ENCODE measurements around the gene L3MBTL4. TPM values are rescaled to one million over a fixed set of nuclear protein-coding genes. Genes with fewer than 3 reads are reported as not detected.
A peak's percentile ranks its signal among the peaks of the same experiment; 100 is the strongest.

L3MBTL4 gene
- total and polyA plus RNA-seq, 10 of the 15 experiments (the other 5 are each of a cell fraction or from before 2014, with no cell fraction given): 1.3 to 8.7 (median 3.8) TPM

DNA sequence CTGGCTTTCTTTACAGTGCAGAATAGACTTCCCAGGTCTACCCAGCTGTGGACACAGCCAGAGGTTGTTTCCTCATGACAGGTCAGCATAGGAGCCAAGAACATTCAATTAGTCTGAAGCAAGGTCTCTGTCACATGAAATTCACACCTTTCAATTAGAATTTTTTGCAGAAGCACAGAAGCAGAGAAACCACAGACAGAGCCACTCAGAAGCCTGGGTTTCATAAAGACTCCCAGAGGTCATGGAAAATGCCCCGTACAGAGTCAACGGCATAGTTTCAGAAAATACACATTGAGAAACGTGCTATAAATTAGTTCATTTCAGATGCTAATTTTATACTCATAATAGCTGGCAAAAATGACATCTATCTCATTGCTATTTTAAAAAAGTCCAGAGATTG, 432.4 kb downstream of the L3MBTL4 start (continued):
- TF ChIP-seq, protein P1, sequence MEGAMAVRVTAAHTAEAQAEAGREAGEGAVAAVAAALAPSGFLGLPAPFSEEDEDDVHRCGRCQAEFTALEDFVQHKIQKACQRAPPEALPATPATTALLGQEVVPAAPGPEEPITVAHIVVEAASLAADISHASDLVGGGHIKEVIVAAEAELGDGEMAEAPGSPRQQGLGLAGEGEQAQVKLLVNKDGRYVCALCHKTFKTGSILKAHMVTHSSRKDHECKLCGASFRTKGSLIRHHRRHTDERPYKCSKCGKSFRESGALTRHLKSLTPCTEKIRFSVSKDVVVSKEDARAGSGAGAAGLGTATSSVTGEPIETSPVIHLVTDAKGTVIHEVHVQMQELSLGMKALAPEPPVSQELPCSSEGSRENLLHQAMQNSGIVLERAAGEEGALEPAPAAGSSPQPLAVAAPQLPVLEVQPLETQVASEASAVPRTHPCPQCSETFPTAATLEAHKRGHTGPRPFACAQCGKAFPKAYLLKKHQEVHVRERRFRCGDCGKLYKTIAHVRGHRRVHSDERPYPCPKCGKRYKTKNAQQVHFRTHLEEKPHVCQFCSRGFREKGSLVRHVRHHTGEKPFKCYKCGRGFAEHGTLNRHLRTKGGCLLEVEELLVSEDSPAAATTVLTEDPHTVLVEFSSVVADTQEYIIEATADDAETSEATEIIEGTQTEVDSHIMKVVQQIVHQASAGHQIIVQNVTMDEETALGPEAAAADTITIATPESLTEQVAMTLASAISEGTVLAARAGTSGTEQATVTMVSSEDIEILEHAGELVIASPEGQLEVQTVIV (IDR thresholded peaks at IDR 0.05; ENCODE audit: borderline replicate concordance, partially characterized antibody): no peak
- no peak; the same call in 2 of the 3 replicates for TF ChIP-seq POU2F2 (IDR thresholded peaks at IDR 0.05; ENCODE audit: borderline replicate concordance, low read depth, low read length)
- TF ChIP-seq, protein P2, sequence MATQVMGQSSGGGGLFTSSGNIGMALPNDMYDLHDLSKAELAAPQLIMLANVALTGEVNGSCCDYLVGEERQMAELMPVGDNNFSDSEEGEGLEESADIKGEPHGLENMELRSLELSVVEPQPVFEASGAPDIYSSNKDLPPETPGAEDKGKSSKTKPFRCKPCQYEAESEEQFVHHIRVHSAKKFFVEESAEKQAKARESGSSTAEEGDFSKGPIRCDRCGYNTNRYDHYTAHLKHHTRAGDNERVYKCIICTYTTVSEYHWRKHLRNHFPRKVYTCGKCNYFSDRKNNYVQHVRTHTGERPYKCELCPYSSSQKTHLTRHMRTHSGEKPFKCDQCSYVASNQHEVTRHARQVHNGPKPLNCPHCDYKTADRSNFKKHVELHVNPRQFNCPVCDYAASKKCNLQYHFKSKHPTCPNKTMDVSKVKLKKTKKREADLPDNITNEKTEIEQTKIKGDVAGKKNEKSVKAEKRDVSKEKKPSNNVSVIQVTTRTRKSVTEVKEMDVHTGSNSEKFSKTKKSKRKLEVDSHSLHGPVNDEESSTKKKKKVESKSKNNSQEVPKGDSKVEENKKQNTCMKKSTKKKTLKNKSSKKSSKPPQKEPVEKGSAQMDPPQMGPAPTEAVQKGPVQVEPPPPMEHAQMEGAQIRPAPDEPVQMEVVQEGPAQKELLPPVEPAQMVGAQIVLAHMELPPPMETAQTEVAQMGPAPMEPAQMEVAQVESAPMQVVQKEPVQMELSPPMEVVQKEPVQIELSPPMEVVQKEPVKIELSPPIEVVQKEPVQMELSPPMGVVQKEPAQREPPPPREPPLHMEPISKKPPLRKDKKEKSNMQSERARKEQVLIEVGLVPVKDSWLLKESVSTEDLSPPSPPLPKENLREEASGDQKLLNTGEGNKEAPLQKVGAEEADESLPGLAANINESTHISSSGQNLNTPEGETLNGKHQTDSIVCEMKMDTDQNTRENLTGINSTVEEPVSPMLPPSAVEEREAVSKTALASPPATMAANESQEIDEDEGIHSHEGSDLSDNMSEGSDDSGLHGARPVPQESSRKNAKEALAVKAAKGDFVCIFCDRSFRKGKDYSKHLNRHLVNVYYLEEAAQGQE (IDR thresholded peaks at IDR 0.05; ENCODE audit: low read depth, low read length): no peak
- no peak for TF ChIP-seq HDAC2 (IDR thresholded peaks at IDR 0.05)
- no peak for TF ChIP-seq POLR2AphosphoS5 (IDR thresholded peaks at IDR 0.05; ENCODE audit: low read length)
- peak; percentile 47 for TF ChIP-seq EED (IDR thresholded peaks at IDR 0.05; ENCODE audit: low read depth)
- no peak for TF ChIP-seq ASH2L (IDR thresholded peaks at IDR 0.05; ENCODE audit: borderline replicate concordance, low read depth)
- TF ChIP-seq, protein P3, sequence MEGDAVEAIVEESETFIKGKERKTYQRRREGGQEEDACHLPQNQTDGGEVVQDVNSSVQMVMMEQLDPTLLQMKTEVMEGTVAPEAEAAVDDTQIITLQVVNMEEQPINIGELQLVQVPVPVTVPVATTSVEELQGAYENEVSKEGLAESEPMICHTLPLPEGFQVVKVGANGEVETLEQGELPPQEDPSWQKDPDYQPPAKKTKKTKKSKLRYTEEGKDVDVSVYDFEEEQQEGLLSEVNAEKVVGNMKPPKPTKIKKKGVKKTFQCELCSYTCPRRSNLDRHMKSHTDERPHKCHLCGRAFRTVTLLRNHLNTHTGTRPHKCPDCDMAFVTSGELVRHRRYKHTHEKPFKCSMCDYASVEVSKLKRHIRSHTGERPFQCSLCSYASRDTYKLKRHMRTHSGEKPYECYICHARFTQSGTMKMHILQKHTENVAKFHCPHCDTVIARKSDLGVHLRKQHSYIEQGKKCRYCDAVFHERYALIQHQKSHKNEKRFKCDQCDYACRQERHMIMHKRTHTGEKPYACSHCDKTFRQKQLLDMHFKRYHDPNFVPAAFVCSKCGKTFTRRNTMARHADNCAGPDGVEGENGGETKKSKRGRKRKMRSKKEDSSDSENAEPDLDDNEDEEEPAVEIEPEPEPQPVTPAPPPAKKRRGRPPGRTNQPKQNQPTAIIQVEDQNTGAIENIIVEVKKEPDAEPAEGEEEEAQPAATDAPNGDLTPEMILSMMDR (IDR thresholded peaks at IDR 0.05 in 2 of 3, conservative IDR thresholded peaks at IDR 0.05 in 1 of 3; ENCODE audit: control insufficient read depth in 2 of 3, extremely low read depth in 1 of 3, insufficient read depth in 1 of 3, low read depth in 3 of 3, low read length in 3 of 3): no peak
- no peak for TF ChIP-seq KLF5 (IDR thresholded peaks at IDR 0.05; ENCODE audit: partially characterized antibody)
- no peak for TF ChIP-seq TBL1XR1 (IDR thresholded peaks at IDR 0.05; ENCODE audit: low read depth, low read length)
- no peak for TF ChIP-seq IRF4 (IDR thresholded peaks at IDR 0.05; ENCODE audit: low read depth, low read length)
- TF ChIP-seq, protein P4, sequence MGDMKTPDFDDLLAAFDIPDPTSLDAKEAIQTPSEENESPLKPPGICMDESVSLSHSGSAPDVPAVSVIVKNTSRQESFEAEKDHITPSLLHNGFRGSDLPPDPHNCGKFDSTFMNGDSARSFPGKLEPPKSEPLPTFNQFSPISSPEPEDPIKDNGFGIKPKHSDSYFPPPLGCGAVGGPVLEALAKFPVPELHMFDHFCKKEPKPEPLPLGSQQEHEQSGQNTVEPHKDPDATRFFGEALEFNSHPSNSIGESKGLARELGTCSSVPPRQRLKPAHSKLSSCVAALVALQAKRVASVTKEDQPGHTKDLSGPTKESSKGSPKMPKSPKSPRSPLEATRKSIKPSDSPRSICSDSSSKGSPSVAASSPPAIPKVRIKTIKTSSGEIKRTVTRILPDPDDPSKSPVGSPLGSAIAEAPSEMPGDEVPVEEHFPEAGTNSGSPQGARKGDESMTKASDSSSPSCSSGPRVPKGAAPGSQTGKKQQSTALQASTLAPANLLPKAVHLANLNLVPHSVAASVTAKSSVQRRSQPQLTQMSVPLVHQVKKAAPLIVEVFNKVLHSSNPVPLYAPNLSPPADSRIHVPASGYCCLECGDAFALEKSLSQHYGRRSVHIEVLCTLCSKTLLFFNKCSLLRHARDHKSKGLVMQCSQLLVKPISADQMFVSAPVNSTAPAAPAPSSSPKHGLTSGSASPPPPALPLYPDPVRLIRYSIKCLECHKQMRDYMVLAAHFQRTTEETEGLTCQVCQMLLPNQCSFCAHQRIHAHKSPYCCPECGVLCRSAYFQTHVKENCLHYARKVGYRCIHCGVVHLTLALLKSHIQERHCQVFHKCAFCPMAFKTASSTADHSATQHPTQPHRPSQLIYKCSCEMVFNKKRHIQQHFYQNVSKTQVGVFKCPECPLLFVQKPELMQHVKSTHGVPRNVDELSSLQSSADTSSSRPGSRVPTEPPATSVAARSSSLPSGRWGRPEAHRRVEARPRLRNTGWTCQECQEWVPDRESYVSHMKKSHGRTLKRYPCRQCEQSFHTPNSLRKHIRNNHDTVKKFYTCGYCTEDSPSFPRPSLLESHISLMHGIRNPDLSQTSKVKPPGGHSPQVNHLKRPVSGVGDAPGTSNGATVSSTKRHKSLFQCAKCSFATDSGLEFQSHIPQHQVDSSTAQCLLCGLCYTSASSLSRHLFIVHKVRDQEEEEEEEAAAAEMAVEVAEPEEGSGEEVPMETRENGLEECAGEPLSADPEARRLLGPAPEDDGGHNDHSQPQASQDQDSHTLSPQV (IDR thresholded peaks at IDR 0.05): no peak
- TF ChIP-seq MTA2 (IDR thresholded peaks at IDR 0.05; ENCODE audit: low read depth): peak; percentile 89
- no peak for TF ChIP-seq CREB1 (IDR thresholded peaks at IDR 0.05; ENCODE audit: low read depth)
- TF ChIP-seq, protein P5, sequence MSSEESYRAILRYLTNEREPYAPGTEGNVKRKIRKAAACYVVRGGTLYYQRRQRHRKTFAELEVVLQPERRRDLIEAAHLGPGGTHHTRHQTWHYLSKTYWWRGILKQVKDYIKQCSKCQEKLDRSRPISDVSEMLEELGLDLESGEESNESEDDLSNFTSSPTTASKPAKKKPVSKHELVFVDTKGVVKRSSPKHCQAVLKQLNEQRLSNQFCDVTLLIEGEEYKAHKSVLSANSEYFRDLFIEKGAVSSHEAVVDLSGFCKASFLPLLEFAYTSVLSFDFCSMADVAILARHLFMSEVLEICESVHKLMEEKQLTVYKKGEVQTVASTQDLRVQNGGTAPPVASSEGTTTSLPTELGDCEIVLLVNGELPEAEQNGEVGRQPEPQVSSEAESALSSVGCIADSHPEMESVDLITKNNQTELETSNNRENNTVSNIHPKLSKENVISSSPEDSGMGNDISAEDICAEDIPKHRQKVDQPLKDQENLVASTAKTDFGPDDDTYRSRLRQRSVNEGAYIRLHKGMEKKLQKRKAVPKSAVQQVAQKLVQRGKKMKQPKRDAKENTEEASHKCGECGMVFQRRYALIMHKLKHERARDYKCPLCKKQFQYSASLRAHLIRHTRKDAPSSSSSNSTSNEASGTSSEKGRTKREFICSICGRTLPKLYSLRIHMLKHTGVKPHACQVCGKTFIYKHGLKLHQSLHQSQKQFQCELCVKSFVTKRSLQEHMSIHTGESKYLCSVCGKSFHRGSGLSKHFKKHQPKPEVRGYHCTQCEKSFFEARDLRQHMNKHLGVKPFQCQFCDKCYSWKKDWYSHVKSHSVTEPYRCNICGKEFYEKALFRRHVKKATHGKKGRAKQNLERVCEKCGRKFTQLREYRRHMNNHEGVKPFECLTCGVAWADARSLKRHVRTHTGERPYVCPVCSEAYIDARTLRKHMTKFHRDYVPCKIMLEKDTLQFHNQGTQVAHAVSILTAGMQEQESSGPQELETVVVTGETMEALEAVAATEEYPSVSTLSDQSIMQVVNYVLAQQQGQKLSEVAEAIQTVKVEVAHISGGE (CRISPR knock-in tag; IDR thresholded peaks at IDR 0.05): no peak
